Measurements from ENCODE around the gene GADD45B. TPM values are rescaled to one million over a fixed set of nuclear protein-coding genes. Genes with fewer than 3 reads are reported as not detected.
"Not testable (repeated sequence)": the region's sequence is repeated elsewhere in the genome, so short reads cannot be mapped to it uniquely, and the experiment has no call there.

Gene GADD45B
- total RNA-seq, 1 donor from 2014 or later = 16.9 TPM

DNA sequence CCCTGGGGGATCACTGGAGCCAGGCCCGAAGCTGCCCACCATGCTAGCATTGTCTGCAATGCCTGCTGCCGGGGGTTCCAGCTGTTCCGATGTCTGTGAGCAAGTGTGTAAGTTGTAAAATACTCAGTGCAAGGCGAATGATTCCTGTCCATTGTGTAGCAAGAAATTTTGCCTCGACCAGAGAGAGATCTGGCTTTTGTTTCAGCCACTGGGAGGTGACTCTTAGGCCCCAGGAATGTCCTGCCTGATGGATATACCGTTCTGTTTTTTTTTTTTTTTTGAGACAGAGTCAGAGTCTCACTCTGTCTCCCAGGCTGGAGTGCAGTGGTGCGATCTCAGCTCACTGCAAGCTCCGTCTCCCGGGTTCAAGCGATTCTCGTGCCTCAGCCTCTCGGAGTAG lies 7.3 kb upstream of the GADD45B start:
- no peak for DNase-seq (ENCODE audit: low read depth)

DNA sequence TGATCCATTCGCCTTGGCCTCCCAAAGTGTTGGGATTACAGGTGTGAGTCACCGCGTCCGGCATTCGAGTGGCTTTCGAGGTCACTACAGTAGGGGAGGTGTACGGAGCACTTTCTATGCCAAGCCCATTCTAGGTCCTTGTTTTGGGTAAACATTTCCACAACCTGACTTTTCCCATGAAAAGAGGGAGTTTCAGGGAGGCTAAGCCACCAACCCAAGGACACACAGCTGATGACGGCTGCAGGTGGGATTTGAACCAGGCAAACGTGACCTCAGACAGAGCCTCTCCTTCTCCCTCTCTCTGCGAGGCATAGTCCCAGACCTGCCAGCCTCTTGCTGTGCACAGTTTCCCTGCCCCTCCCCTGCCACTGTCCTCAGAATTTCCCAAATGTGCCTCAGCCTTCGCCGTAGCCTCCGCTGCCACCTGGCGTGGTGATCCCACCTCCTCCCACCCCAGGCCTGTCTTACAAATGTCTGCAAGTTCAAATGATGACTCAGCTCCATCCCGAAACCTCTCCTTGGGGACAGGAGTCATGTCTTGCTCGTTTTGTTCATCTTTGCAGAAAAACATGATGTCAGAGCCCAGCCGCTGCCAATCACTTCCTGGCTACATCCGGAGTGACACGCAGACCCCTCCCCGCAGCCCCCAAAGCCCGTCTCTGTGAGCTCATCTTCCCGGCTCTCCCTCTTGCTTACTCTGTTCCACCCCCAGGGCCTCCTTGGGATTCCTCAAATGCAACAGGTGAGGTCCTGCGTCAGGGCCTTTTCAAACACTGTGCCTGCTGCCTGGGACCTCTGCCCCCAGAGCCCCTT lies 6.6 kb upstream of the GADD45B start:
- DNase-seq (ENCODE audit: low read depth) = peak; percentile 54

DNA sequence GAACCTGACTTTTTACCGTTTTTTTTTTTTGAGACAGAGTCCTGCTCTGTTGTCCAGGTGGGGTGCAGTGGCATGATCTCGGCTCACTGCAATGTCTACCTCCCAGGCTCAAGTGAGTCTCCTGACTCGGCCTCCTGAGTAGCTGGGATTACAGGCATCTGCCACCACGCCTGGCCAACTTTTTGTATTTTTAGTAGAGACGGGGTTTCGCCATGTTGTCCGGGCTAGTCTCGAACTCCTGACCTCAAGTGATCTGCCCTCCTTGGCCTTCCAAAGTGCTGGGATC lies 6.1 kb upstream of the GADD45B start:
- DNase-seq (ENCODE audit: low read depth) = not testable (repeated sequence)

GRCh38 chr19:2474232-2475017 lies 1.5 kb upstream of the GADD45B start:
- DNase-seq (ENCODE audit: low read depth) = peak; percentile 83

DNA sequence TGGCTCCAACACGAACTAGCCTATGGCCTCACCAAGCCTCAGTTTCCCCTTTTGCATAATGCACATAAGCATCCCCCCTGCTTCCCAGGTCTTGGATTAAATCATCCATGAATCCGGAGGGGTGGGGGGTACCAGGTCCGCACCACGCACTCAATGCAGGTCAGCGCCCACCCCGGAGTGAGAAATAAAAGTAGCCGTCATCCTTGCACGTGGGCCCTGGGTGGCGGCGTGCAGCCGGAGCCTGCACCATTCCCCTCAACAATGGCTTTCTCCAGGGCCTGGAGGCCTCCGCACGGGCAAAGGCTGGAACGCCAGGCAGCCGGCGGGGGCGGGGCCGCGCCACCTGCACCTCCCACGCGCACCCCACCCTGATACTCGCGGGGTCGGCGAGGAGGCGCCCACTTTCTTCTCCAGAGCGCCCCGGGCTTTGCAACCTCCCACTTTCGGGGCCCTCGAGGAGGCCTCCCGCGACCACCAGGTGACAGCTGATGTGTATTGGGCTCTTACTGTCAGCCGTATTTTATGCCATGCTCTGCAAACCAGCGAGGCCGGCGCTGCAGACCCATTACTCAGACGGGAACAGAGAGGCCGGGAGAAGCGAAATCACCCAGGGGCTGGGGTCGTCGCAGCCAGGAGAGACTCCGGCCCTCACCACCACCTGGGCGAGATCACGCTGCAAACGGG lies 767 bp upstream of the GADD45B start:
- peak; percentile 49 for DNase-seq (ENCODE audit: low read depth)

- peak; percentile 46 for DNase-seq (ENCODE audit: low read depth)
These were observed 669 bp downstream of the GADD45B start for GRCh38 chr19:2476451-2477140.

DNA sequence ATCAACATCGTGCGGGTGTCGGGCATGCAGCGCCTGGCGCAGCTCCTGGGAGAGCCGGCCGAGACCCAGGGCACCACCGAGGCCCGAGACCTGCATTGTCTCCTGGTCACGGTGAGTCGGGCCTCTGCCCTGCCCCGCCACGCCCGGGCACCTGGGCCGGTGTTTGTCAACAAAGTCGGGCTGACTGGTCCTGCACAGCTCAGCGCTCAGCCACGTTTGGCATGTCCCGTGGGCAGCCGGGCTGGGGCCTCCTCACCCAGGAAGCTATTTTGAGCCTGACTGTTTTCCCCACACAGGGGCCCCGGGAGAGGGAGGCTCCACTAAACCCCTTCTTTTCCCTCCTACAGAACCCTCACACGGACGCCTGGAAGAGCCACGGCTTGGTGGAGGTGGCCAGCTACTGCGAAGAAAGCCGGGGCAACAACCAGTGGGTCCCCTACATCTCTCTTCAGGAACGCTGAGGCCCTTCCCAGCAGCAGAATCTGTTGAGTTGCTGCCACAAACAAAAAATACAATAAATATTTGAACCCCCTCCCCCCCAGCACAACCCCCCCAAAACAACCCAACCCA lies 1.3 kb downstream of the GADD45B start:
- DNase-seq (ENCODE audit: low read depth) = peak; percentile 58

DNA sequence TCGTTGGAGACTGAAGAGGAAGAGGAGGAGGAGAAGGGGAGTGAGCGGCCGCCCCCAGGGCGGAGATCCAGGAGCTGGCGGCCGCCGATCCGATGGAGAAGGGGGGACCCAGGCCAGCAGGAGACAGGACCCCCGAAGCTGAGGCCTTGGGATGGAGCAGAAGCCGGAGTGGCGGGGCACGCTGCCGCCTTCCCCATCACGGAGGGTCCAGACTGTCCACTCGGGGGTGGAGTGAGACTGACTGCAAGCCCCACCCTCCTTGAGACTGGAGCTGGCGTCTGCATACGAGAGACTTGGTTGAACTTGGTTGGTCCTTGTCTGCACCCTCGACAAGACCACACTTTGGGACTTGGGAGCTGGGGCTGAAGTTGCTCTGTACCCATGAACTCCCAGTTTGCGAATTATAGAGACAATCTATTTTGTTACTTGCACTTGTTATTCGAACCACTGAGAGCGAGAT lies 1.8 kb downstream of the GADD45B start:
- DNase-seq (ENCODE audit: low read depth) = peak; percentile 44

- peak; percentile 63 for DNase-seq (ENCODE audit: low read depth)
These were observed 2.4 kb downstream of the GADD45B start for GRCh38 chr19:2478278-2478755.

GRCh38 chr19:2478756-2479555 lies 3.0 kb downstream of the GADD45B start:
- DNase-seq (ENCODE audit: low read depth) = peak; percentile 56

DNA sequence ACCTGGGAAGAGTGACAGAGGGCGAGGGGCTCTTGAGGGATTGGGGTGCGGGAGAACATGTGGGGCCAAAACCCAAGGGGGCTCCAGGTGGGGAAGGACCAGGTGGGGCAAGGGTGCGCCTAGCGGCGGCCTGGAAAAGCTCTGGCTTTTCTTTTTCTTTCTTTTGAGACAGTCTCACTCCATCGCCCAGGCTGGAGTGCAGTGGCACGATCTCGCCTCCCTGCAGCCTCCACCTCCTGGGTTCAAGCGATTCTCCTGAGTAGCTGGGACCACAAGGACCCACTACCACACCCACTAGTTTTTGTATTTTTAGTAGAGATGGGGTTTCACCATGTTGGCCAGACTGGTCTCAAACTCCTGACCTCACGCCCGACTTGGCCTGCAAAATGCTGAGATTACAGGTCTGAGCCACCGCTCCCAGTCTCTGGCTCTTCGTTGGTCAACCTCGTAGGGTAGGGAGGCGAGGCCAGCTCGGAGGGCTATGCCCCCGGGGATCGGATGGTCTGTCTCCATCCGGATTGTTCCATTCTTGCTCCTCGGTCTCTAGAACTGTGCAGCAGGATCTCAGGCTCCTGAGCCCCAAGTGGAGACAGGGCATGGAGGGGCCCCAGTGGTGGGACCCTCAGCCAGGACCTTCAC lies 3.7 kb downstream of the GADD45B start:
- no peak for DNase-seq (ENCODE audit: low read depth)

DNA sequence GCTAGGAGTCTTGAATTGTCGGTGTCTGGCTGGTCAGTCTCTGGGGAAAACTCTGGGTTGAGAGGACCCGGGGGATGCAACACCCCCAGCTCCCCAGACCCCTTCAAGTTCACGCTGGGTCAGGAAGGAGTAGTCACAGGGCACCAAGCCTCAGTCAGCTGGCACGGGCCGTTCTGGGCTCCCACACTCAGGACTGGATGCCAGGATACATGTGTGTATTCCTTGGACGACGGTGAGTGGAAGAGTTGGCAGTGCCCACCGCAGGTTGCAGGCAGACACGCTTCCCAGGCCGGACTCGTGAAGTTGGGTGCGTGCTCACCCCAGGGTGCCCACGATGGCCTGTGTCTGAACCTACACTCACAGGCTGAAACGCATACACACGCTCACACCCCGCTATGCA lies 5.5 kb downstream of the GADD45B start:
- DNase-seq (ENCODE audit: low read depth) = no peak

GRCh38 chr19:2482354-2483038 lies 6.6 kb downstream of the GADD45B start:
- DNase-seq (ENCODE audit: low read depth) = no peak

DNA sequence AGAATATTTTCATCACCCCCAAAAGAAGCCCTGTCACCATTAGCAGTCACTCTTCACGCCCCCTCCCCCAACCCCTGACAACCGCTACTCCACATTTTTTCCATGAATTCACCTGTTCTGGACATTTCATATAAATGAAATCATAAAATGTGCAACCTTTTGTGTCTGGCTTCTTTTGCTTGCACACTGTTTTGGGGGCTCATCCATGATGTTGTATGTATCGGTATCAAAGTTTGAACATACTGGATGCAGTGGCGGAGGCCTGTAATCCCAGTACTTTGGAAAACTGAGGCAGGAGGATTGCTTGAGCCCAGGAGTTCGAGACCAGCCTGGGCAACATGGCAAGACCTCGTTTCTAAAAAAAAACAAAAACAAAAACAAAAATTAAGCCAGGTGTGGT lies 7.2 kb downstream of the GADD45B start:
- no peak for DNase-seq (ENCODE audit: low read depth)

DNA sequence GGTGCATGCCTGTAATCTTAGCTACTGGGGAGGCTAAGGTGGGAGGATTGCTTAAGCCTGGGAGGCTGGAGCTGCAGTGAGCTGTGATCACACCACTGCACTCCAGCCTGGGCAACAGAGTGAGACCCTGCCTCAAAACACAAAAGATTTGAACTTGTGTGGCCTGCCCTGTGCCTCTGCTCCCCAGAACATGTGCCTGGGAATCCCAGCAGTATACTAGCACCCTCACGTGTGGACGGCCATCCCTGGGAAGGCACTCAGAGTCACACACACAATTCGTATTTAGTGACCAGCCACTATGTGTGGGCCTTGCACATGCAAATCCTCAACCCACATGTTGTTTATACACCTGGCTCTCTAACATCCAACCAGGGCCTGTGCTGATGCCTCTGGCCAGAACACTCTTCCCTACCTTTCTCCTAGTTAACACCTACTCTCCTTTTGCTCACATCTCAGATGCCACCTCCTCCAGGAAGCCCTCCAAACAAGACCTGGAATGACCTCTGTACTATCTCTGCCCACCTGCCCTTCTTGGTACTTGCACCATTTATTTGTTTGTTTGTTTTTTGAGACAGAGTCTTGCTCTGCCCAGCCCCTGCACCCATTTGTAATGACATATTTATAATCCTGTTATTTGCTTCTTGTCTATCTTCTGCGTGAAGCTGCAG lies 7.7 kb downstream of the GADD45B start:
- no peak for DNase-seq (ENCODE audit: low read depth)

GRCh38 chr19:2484178-2484937 lies 8.4 kb downstream of the GADD45B start:
- DNase-seq (ENCODE audit: low read depth) = no peak

- DNase-seq (ENCODE audit: low read depth) = no peak
These were observed 9.5 kb downstream of the GADD45B start for GRCh38 chr19:2485428-2485827.

DNA sequence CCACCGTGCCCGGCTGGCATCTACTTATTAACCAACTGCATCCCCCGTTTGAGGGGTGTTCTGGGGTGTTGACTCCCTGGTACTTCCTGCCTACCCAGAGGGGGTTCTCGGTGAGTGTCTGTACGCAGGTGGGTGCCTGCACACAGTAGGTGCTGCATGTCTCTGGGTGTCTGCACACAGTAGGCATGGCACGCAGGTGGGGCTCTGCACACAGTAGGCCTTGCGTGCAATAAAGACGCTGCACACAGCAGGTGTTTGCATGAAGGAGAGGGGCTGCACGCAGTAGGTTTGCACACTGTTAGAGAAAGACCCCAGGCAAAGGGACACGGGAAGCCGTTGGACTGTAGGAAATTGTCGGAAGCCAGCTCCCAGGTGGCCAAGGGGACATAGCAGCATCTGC lies 11.2 kb downstream of the GADD45B start:
- no peak for DNase-seq (ENCODE audit: low read depth)

Measured in myocyte (in vitro differentiated cells).